ENCODE measurements around the gene CCDC91.

DNA sequence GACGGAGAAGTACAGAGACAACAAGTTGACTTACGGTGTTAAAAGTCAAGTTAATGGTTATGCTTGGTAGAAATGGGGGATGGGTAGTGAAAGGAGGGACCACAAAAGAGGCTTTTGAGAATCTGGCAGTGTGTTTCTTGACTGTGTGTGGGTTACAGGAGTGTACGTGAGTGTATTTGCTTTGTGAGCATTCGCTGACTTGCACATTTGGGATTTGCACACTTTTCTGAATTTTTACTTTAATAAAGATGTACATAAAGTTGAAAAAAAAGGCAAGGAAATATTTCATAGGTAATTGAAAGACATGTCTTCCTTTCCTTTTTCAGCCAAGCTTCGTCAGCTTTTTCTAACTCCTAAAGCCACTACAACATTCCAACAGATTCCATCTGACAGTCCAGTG, 28.6 kb upstream of the CCDC91 start:
- TF ChIP-seq, protein P1, sequence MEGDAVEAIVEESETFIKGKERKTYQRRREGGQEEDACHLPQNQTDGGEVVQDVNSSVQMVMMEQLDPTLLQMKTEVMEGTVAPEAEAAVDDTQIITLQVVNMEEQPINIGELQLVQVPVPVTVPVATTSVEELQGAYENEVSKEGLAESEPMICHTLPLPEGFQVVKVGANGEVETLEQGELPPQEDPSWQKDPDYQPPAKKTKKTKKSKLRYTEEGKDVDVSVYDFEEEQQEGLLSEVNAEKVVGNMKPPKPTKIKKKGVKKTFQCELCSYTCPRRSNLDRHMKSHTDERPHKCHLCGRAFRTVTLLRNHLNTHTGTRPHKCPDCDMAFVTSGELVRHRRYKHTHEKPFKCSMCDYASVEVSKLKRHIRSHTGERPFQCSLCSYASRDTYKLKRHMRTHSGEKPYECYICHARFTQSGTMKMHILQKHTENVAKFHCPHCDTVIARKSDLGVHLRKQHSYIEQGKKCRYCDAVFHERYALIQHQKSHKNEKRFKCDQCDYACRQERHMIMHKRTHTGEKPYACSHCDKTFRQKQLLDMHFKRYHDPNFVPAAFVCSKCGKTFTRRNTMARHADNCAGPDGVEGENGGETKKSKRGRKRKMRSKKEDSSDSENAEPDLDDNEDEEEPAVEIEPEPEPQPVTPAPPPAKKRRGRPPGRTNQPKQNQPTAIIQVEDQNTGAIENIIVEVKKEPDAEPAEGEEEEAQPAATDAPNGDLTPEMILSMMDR (IDR thresholded peaks at IDR 0.05), result no peak
- TF ChIP-seq POLR2A (IDR thresholded peaks at IDR 0.05), result no peak
